GM12874 (cell line): ENCODE data around the gene CSNK1G3.

Experiments used
- CTCF ChIP-seq: IDR thresholded peaks from 2 replicates; pipeline ENCODE4 v1.5.1; 2011; ENCODE audit warnings: low read depth, mild to moderate bottlenecking, control low read depth, low read length, moderate library complexity; ENCODE audit not compliant: insufficient read depth

Gene CSNK1G3

GRCh38 chr5:123617561-123617960 is 105.6 kb downstream of the CSNK1G3 start:
- TF ChIP-seq CTCF, result no peak

GRCh38 chr5:123626051-123626450 is 114.1 kb downstream of the CSNK1G3 start:
- no peak for TF ChIP-seq CTCF

- no peak for TF ChIP-seq CTCF
Observed at GRCh38 chr5:123628860-123629544, 117.0 kb downstream of the CSNK1G3 start.

- TF ChIP-seq CTCF, result no peak
Observed at GRCh38 chr5:123636006-123636405, 124.0 kb downstream of the CSNK1G3 start.

- TF ChIP-seq CTCF, result no peak
Observed at GRCh38 chr5:123639244-123639643, 127.3 kb downstream of the CSNK1G3 start.

GRCh38 chr5:123645024-123645603 is 133.1 kb downstream of the CSNK1G3 start:
- TF ChIP-seq CTCF, result no peak

GRCh38 chr5:123647066-123647465 is 135.1 kb downstream of the CSNK1G3 start:
- TF ChIP-seq CTCF, result no peak
